Measurements from ENCODE around the gene DNAJC3.
"Not testable (repeated sequence)": the region's sequence is repeated elsewhere in the genome, so short reads cannot be mapped to it uniquely, and the experiment has no call there.

Gene DNAJC3

DNA sequence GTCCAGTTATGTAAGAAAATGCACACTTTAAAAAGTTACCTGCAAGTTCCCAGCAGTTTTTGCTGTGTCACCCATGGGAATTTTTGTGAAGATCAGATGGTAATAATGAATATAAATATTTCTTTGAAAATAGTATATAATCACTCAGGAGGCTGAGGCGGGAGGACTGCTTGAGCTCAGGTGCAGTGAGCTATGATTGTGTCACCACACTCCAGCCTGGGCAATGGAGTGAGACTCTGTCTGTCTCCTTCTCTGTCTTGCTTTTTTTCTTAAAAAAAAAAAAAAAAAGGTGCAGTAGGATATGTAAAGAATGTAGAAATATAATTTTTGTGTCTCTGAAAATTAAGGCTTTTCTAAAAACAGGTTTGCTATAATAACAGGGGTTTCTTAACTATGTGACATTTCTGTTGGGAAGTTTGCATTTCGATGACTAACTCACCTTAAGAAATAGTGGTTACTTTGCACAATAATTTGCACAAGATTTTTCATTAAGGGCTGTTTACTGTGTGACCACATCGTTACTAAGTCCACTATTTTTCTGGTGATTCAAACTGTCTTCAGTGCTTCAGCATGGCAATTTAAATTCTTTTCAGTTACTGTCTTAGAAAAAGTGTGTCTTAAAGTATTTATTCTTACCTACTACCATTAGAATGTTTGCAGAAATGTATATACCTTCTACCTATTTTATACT is 37.3 kb downstream of the DNAJC3 start:
- no peak for DNase-seq (ENCODE audit: low read depth)

DNA sequence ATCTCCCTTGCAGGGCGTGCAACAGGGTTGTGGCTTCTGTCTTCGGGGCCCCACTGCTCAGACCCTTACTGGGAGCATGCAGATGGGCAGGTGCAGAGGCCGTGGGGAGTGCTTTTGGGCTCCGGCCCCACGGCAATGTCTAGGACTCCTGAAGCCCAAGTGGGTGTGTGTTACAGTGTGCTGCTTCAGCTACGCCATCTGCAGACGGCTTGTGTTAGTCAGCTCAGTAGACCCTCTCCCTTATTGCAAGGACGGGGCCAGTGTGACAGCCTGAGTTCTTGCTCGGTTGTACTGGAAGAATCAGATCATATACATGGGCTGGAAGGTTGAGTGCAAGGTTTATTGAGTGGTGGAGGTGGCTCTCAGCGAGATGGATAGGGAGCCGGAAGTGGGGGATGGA is 39.3 kb downstream of the DNAJC3 start:
- DNase-seq (ENCODE audit: low read depth) = no peak

DNA sequence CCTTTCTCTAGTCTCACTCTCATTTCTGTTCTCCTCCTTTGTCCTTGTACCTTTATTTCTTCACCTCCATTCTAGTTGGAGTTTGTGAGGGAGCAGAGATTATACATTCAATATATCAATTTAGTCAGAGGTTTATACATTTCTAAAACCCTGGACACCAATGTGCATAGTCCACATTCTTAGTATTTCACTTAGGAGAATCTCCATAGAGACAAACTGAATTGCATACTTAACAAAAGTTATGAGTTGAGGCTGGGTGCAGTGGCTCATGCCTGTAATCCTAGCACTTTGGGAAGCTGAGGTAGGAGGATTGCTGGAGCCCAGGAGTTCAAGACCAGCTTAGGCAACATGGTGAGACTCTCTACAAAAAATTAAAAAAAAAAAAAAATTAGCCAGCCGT is 45.3 kb downstream of the DNAJC3 start:
- no peak for DNase-seq (ENCODE audit: low read depth)

DNA sequence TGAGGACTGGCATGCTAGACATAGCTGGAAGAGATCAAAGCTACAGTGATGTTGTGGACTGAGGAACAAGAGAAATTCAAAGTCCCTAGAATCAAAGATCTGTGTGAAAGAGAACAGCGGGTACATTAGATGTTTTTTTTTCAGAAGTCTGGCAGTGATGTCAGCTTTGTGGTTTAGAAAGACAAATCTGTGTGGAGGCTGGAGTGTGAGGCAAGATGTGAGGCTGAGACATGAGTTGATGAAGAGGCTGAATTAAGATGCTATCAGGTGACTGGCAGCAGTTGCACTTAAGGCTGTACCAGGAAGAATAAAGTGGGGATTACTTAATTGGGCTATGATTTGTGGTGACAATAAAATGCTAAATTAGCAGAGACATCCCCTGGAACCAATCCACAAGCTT is 46.5 kb downstream of the DNAJC3 start:
- no peak for DNase-seq (ENCODE audit: low read depth)

DNA sequence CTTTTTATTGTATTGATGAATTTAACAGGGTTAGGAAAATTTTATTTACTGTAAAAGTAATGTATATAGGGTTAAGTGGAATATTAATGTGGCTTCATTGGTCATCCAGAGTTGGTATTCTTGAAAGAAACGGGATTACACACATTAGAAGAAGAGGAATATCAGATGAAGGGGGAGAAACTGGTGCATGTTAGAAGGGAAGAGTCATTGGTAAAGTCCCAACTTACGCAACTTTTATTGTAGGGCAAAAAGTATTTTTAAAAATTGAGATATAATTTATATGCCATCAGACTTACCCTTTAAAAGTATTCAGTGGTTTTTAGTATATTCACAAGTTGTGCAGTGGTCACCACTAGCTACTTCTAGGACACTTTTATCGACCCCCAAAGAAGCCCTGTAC is 47.3 kb downstream of the DNAJC3 start:
- no peak for DNase-seq (ENCODE audit: low read depth)

DNA sequence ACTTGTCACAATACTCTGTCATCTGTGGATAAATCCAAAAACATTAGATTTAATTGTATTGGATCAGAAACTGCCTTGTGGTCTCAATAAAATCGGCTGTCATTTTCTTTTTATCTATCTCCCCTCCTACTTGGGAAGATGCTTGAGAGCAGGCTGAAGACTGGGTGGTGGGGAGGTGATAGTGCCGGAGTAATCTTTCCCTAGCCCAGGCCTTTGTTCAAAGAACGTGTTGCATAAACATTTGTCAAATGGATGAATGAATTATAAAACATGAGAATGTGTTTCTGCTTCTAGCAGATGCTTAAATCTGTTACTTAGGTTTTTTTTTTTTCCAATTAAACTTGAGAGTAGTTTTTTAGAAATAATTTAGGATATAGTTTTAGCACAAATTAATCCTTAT is 49.9 kb downstream of the DNAJC3 start:
- no peak for DNase-seq (ENCODE audit: low read depth)

DNA sequence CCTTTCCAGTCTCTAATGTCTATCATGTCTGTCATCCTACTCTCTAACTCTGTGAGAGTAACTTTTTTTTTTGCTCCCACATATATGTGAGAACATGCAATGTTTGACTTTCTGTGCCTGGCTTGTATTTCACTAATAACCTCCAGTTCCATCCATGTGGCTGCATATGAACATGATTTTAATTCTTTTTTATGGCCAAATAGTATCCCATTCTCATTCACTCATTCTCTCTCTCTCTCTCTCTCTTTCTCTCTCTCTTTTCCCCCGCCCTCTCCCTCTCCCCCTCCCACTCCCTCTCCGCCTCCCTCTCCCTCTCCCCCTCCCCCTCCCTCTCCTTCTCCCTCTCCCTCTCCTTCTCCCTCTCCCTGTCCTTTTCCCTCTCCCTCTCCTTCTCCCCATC is 52.0 kb downstream of the DNAJC3 start:
- no peak for DNase-seq (ENCODE audit: low read depth)

DNA sequence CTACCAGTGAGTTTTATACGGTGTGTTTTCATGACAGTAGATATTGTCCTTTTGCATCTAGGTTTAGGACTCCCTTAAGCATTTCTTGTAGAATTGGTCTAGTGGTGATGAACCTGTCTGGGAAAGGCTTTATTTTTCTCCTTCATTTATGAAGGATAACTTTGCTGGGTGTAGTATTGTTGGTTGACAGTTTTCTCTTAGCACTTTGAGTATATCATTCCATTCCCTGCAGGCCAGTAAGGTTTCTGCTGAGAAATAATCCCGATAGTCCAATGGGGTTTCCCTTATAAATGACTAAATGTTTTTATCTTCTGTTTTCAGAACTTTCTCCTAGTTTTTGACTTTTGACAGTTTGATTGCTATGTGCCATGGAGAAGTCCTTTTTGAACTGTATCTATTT is 57.2 kb downstream of the DNAJC3 start:
- DNase-seq (ENCODE audit: low read depth) = no peak

DNA sequence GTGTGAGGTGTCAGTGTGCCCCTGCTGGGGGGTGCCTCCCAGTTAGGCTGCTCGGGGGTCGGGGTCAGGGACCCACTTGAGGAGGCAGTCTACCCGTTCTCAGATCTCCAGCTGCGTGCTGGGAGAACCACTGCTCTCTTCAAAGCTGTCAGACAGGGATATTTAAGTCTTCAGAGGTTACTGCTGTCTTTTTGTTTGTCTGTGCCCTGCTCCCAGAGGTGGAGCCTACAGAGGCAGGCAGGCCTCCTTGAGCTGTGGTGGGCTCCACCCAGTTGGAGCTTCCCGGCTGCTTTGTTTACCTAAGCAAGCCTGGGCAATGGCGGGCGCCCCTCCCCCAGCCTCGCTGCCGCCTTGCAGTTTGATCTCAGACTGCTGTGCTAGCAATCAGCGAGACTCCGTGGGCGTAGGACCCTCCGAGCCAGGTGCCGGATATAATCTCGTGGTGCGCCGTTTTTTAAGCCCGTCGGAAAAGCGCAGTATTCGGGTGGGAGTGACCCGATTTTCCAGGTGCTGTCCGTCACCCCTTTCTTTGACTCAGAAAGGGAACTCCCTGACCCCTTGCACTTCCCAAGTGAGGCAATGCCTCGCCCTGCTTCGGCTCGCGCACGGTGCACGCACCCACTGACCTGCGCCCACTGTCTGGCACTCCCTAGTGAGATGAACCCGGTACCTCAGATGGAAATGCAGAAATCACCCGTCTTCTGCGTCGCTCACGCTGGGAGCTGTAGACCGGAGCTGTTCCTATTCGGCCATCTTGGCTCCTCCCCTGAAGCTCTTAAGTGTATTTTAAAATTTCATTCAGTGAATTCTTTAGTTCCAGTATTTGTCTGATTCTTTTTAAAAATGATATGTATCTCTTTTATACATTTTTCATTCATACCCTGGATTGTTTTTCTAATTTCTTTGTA is 63.4 kb downstream of the DNAJC3 start:
- not testable (repeated sequence) for DNase-seq (ENCODE audit: low read depth)

DNA sequence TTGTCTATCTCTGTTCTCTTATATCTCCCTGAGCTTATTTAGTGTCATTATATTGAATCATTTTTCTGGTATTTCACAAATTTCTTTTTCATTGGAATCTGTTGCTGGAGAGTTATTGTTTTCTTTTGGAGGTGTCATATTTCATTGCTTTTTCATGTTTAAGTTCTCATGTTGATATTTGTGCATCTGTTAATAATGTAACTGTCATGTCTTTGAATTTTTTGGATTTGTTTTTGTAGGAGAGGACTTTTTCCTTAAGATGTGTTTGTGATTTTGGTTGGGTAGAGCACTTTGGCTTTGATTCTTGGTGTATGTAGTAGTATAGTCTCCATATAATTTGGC is 64.0 kb downstream of the DNAJC3 start:
- no peak for DNase-seq (ENCODE audit: low read depth)

DNA sequence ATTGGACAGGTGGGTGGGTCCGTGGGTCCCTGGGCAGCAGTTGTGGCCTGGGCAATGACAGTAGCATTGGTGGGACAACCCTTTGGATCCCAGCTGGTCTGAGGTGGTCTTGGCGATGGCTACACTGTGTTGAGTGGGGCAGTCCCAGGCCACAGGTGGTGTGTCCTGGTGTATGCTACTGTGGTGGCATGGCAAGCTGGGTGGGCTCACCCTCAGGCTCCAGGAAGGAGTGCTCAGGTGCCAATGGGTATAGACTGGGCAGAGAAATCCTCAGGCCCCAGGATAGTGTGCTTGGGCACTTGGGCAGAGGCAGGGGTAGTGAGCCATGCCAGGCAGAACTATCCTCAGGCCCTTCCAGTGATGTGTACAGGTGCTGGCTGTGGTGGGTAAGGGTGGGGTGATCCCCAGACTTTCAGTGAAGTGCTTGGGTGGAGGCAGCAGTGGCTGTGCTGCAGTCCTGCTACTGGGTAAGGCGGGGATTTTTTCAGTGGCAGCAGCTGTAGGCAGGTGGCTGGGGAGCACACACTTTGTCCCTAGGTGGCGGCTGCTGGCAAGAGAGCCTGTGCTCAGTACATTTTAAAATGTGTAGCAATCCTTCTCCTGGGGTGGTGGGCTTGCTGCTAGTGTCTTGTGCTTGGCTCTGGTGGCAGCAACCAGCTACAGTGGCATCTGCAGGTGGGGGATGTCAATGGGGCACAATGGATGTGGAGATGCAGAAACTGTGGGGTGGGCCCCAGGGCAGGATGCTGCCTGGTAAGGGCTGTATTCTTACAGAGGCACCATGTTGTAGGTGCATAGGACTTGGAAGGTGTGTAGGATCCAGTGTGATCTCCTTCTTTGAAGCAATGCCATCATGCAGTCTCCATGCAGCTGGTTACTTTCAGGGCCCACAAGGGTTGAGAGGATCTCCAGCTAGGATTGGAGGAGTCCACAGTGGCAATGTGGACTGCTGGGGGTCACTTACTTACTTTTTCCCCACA is 64.9 kb downstream of the DNAJC3 start:
- no peak for DNase-seq (ENCODE audit: low read depth)

DNA sequence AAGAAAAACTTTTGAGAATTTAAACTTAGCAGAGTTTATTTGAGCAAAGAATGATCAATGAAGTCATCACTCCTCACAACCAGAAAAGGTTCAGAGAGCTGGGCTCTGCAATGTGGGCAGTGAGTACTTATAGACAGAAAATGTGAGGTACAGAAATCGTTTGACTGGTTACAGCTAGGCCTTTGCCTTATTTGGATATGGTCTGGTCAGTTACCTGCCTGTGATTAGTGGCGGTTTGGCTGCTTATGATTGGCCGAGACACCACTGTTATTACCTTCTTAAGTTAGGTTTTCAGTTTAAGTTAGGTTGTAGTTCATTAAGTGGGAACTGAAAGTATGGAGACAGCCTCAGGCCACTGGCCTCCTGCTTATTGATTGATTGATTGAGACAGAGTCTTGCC is 66.3 kb downstream of the DNAJC3 start:
- DNase-seq (ENCODE audit: low read depth) = no peak

DNA sequence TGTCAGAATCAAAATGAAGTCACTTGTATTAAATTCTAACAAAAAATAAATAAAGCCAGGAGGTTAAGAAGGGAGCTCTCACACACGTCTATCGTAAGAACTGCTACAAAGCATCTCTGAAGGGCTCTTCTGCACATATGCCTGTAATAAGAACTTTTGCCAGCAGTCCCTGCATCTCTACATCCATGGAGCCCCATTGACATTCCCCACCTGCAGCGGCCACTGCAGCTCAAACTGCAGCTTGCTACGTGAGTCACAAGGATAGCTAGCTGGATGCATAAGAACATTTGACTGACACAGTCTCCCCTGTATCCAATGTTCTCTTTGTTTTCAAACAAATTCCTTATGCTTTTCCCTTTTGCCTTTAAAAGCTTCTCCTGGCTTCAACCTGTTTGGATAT is 68.3 kb downstream of the DNAJC3 start:
- DNase-seq (ENCODE audit: low read depth) = no peak

DNA sequence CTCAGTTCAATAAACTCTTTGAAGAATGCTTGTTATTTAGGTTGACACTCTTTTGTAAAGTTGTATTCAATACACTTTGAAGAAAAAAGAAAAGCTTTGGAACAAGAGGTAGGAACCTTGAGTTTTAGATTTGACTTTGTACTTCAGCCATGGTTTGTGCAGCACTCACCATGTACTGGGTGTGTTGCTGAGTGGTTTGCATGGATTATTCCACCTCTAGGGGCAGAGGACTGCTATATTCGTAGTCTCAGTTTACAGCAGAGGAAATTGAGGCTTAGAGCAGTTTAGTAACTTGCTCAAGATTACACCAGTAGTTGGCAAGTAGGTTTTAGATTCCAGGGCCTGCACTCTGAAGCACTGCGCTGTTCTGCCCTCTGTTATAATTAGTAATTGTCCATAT is 68.8 kb downstream of the DNAJC3 start:
- no peak for DNase-seq (ENCODE audit: low read depth)

DNA sequence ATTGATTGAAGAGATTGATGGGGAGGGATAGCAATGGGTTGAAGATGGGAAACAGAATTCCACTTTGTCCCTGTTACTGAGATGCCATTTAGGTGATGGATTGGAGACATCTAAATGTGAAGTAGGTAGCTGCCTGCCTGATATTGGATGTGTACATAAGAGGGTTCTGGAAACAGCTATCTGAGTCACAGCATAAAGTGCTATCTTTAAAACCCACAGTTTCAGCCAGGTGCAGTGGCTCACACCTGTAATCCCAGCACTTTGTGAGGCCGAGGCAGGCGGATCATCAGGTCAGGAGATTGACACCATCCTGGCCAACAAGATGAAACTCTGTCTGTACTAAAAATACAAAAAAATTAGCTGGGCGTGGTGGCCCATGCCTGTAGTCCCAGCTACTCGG is 72.6 kb downstream of the DNAJC3 start:
- no peak for DNase-seq (ENCODE audit: low read depth)

DNA sequence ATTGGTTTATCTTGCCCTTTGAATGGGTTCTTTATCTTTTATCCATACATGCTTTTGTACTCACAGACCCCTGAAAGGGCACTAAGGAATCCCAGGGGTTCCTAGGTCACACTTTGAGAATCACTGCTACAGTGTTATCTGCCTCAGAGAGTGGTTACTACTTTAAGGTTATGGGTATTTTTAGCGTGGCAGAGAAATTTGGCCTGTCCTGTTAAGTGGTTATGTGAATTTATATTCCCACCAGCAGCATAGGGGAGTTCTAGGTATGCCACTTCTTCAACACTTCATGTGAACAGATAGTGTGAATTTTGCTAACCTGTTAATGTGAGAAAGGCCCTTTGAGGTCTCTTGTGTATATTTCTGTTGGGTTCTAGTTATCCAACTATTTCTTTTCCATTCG is 75.7 kb downstream of the DNAJC3 start:
- DNase-seq (ENCODE audit: low read depth) = no peak

DNA sequence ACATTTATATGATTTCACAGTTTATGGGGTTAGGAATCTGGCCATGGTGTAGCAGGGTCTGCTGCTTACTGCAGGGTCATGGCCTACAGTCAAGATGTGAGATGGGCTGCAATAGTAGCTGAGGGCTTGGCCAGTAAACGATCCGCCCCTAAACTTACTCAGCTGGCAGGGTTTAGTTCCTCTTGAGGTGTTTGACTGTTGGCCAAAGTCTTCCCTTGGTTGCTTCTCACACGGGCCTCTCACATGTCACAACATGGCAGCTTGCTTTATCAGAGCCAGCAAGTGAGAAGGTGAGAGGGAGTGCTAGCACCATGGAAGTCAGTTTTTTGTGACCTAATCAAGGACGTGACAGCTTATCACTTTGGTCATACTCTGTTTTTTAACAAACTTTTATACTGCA is 77.1 kb downstream of the DNAJC3 start:
- no peak for DNase-seq (ENCODE audit: low read depth)

DNA sequence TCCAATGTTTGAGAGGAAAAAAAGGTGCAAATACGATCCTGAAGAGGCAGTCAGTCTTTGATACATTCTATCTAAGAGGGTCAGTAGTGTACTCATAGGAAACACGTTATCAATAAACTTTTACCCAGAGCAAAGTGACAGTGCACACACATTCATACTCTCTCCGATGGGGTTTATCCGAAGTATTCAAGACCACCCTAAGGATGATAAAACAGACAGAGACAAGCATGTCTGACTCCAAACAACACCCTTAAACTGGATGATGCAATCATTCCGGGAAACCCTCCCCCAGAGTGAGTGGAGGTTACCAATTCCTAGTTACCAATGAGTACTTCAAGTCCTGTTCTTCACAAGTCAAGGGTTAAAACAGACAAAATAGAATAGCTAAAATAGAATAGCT is 79.1 kb downstream of the DNAJC3 start:
- DNase-seq (ENCODE audit: low read depth) = no peak

DNA sequence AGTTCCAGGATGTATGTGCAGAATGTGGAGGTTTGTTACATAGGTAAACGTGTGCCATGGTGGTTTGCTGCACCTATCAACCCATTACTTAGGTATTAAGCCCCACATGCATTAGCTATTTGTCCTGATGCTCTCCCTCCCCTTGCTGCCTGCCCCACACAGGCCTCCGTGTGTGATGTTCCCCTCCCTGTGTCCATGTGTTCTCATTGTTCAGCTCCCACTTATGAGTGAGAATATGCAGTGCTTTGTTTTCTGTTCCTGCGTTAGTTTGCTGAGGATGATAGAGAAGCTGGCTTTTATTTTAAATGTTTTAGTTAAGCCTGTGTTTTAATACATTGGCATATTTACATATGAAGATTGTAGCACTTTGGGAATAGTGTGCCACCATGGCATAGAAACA is 85.7 kb downstream of the DNAJC3 start:
- not testable (repeated sequence) for DNase-seq (ENCODE audit: low read depth)

DNA sequence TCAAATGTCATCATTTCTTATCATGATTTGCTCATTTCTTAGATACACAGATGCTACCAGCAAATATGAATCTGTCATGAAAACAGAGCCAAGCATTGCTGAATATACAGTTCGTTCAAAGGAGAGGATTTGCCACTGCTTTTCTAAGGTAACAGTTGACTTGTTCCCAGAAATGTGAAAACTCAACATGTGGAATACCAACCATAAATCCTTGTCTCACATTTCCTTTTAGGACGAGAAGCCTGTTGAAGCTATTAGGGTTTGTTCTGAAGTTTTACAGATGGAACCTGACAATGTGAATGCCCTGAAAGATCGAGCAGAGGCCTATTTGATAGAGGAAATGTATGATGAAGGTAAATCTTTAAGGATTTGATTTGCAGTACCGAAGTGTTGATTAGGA is 86.7 kb downstream of the DNAJC3 start:
- no peak for DNase-seq (ENCODE audit: low read depth)

DNA sequence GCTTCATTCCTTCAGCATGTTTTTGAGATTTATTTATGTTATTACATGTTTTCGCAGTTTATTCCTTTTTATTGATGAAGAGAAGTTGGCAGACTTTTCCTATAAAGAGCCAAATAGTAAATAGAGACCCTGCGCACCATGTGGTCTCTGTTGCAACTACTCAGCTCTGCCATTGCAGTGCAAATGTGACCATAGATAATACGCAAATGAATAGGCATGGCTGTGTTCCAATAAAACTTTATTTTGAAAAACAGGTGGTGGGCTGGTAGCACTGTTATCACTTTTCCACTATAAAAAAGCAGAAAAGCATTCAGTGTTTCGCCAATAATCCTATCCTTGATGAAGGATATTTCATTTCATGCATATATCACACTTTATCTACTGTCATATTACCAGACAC is 95.0 kb downstream of the DNAJC3 start:
- no peak for DNase-seq (ENCODE audit: low read depth)

DNA sequence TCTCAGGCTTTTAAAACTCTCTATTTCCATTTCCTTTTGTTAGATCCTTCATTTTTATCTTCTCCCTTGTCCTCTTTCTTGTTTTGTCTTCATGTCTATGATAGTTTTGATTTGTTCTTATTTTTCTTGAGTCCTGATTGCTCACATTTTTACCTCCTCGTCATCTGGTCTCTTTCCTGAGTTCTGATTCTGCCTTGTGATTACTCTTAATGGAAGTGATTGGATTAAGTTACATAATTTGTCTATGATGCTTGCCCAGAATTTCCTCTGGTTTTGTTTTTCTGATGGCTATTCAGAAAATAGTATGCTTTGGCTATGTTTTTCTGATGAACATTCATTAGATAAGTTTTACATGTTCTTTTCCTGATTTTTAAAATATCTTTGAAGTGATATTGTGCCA is 102.6 kb downstream of the DNAJC3 start:
- no peak for DNase-seq (ENCODE audit: low read depth)

DNA sequence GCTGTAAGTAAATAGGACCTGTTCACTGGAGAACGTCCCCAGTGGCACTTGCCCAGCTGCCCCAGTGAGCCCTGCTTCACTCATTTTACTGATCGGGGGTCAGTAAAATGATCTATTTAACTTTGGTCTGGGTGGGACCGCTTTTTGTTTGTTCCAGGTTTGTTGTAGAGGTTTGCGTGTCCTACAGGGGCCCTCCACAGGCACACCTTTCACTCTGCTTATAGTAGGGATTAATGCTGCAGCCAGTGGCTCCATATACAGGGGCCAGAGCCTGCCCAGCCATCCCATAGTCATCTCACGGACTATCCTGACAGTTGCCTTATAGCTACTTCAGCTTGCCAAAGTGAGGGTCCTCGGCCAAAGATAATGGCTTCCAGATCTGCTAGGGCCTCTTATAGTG is 104.1 kb downstream of the DNAJC3 start:
- no peak for DNase-seq (ENCODE audit: low read depth)

Data from stimulated activated CD8-positive, alpha-beta memory T cell treated with anti-CD3 and anti-CD28 coated beads, Interleukin-12 subunit alpha, Interleukin-12 subunit beta, amount 100 ng/mL, for 1 hour (primary cell).